Cerebellar cortex (tissue), 1 donor: ENCODE results near the gene NUDT3.
"Not testable (repeated sequence)": the region's sequence is repeated elsewhere in the genome, so short reads cannot be mapped to it uniquely, and the experiment has no call there.

Experiments used
- DNase-seq: peaks from one replicate; pipeline ENCODE4 v3.0.0-alpha.2; 2015; ENCODE audit warnings: low spot score

The NUDT3 gene

GRCh38 chr6:34392497-34393190 lies at the start of gene NUDT3:
Gene NUDT3, minus strand, starts transcription at chr6:34392669. Its CDS starts 307 bp downstream, at chr6:34392362.
- DNase-seq = peak; percentile 95

DNA sequence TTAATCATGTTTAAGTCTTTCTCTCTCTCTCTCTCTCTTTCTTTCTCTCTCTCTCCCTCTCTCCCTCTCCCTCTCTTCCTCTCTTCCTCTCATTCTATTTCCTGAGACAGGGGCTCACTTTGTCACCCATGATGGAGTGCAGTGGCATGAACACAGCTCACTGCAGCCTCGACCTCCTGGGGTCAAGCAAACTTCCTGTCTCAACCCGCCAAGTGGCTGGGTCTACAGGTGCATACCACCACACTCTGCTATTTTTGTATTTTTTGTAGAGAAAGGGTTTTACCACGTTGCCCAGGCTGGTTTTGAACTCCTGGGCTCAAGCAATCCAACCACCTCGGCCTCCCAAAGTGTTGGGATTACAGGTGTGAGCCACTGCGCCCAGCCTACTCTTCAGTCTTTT lies 49.1 kb upstream of the NUDT3 start:
- DNase-seq = no peak

- DNase-seq = no peak
Measured at GRCh38 chr6:34439442-34439841, 47.0 kb upstream of the NUDT3 start.

DNA sequence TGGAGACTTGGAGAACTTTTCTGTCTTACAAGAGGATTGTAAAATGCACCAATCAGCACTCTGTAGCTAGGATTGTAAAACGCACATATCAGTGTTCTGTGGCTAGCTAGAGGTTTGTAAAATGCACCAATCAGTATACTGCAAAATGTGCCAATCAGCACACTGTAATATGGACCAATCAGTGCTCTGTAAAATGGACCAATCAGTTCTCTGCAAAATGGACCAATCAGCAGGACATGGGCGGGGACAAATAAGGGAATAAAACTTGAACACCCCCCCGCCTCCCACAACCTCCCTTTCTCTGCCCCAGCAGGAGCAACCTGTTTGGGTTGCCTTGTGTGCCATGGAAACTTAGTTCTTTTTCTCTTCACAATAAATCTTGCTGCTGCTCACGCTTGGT lies 46.2 kb upstream of the NUDT3 start:
- no peak for DNase-seq

DNA sequence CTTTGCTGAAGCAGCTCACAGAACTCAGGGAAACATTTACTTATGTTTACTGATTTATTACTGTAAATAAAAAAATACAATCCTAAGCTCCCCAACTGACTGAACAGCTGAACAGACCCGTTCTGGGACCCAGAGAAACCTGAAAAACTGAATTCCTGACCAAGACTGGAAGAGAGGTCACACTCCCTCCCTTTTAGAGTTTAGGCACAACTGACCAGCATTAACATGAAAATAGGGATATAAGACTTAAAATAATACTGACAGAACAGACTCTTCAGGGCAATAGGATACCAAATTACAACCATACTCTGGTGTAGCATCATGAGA lies 45.1 kb upstream of the NUDT3 start:
- DNase-seq = no peak

DNA sequence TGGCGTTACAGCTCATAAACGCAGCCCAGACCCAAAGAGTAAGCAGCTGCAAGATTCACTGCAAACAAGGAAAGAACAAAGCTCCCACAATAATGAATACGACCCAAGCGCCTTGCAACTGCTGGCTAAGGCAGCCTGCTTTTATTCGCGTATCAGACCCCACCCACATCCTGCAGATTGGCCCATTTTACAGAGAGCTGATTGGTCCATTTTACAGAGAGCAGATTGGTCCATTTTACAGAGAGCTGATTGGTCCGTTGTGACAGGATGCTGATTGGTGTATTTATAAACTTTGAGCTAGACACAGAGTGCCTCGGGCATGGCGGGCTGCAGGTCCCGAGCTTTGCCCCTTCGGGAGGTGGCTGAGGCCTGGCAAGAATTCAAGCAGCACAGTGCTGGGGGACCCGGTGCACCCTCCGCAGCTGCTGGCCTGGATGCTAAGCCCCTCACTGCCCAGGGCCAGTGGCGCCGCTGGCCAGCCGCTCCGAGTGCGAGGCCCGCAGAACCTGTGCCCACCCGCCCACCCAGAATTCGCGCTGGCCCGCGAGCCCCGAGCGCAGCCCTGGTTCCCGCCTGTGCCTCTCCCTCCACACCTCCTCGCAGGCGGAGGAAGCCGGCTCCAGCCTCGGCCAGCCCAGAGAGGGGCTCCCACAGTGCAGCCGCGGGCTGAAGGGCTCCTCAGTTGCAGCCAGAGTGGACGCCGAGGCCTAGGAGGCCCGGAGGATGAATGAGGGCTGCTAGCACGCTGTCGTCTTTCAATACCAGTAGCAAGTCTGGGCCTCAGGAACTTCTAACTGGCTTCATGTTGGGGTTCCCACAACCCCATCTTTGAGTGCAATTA lies 44.6 kb upstream of the NUDT3 start:
- no peak for DNase-seq

DNA sequence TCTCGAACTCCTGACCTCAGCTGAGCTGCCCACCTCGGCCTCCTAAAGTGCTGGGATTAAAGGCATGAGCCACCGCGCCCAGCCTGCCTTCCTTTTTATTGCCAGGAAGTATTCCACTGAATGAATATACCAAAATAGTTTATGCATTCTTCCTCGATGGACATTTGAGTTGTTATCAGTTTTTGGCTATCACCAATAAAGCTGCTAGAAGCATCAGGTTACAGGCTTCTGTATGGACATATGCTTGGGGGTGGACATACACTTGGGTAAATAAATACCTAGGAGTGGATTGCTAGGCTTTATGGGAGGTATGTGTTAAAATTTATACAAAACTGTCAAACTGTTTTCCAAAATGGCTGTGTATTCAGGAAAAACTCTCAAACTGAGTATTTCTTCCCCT lies 43.4 kb upstream of the NUDT3 start:
- DNase-seq = no peak

GRCh38 chr6:34425498-34426410 lies 33.3 kb upstream of the NUDT3 start, which contains the start of gene RPS10:
Gene RPS10, minus strand, starts transcription at chr6:34426069. Its CDS starts 848 bp downstream, at chr6:34425221.
- peak; percentile 93 for DNase-seq

- no peak for DNase-seq
Measured at GRCh38 chr6:34425132-34425497, 32.6 kb upstream of the NUDT3 start.

- DNase-seq = no peak
Measured at GRCh38 chr6:34424200-34425131, 32.0 kb upstream of the NUDT3 start.

DNA sequence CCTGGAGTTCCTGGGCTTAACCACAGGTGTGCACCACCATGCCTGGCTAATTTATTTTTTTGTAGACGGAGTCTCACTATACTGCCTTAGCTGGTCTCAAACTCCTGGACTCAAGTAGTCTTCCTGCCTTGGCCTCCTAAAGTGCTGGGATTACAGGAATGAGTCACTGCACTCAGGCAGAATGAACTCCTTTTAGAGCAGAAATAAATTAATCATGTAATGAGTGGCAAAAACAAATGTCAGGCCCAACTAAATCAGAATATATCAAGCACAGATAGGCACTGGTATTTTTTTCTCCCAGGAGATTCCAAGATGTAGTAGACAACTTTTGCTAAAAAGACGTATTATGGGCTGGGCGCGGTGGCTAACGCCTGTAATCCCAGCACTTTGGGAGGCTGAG lies 30.8 kb upstream of the NUDT3 start:
- DNase-seq = no peak

GRCh38 chr6:34418367-34418766 lies 25.9 kb upstream of the NUDT3 start:
- peak; percentile 9 for DNase-seq

- DNase-seq = peak; percentile 77
Measured at GRCh38 chr6:34416877-34417371, 24.5 kb upstream of the NUDT3 start.

DNA sequence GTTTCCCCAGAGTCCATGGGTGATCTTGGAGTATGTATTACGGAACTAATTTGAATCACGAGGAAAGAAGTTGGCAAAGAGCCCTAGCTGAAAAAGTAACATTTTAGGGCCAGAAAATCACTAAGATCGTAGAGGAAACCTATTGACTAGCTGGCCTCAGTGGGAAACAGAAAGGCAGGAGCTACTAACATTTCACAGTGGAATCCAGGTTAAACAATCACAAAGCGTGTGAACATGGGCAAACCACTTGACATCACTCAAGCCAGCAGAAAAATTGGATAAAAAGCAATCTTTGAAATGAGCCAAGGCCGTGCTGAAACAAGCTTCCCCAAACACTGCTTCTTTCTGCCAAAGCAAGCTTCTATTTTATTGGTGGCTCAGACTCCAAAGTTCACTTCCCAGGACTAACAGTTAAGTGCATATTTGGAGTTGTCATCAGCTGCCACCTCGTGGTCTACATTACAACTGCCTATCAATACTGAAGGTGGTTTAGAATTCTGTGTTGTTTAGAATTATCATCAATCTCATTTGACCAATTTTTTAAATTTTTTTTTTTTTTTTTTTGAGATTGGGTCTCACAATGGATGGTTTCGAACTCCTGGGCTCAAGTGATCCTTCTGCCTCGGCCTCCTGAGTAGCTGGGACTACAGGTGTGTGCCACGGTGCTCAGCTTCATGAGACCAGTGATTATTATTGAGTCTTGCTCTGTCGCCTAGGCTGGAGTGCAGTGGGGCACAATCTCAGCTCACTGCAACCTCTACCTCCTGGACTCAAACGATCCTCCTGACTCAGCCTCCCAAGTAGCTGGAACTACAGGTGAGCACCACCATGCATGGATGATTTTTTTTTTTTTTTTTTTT lies 22.8 kb upstream of the NUDT3 start:
- peak; percentile 87 for DNase-seq

GRCh38 chr6:34412643-34413214 lies 20.3 kb upstream of the NUDT3 start:
- no peak for DNase-seq

- peak; percentile 25 for DNase-seq
Measured at GRCh38 chr6:34412016-34412415, 19.5 kb upstream of the NUDT3 start.

- DNase-seq = not testable (repeated sequence)
Measured at GRCh38 chr6:34407915-34408314, 15.4 kb upstream of the NUDT3 start.

GRCh38 chr6:34396518-34396917 lies 4.0 kb upstream of the NUDT3 start:
- no peak for DNase-seq

DNA sequence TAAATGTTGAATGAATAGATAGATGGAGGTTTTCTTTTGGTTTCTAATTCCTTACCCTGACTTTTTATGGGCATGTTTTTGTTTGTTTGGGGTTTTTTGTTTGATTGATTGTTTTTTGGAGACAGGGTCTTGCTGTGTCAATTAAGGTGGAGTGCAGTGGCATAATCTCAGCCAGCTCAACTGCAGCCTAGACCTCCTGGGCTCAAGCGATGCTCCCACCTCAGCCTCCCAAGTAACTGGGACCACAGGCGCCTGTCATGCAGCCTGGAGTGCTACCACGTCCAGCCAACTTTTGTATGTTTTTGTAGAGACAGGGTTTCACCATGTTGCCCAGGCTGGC lies 1.5 kb upstream of the NUDT3 start:
- DNase-seq = no peak
